Transverse colon (tissue), 4 donors: Measurements from ENCODE around the gene CHMP6.

Experiments
- EP300 ChIP-seq: sonication (generic); formaldehyde crosslinking; IDR thresholded peaks from one replicate; pipeline ENCODE4 v1.6.1; 2017; ENCODE audit warnings: antibody characterized with exemption, low read depth
- POLR2A ChIP-seq: fragments of 450-650 bp; IDR thresholded peaks from one replicate; pipeline ENCODE4 v1.6.1; 2016; ENCODE audit warnings: antibody characterized with exemption, mild to moderate bottlenecking, moderate library complexity
- POLR2AphosphoS5 ChIP-seq, 3 donors: sonication (generic); formaldehyde crosslinking; IDR thresholded peaks; one replicate each; pipeline ENCODE4 v1.6.1; 2016; ENCODE audit warnings: antibody characterized with exemption in 3 of 3
- TF ChIP-seq, protein P1 (sequence below), 5 experiments: fragments of 200-600 bp in 3 of 5; fragments of 450-650 bp in 2 of 5; sonication (generic) in 3 of 5; IDR thresholded peaks; 1 replicate in 2 of 5; 2 replicates in 3 of 5; pipeline ENCODE4 v1.5.1; 2016 to 2017; ENCODE audit warnings: antibody characterized with exemption in 5 of 5, inconsistent platforms in 3 of 5, mild to moderate bottlenecking in 2 of 5, moderate library complexity in 1 of 5

DNA sequence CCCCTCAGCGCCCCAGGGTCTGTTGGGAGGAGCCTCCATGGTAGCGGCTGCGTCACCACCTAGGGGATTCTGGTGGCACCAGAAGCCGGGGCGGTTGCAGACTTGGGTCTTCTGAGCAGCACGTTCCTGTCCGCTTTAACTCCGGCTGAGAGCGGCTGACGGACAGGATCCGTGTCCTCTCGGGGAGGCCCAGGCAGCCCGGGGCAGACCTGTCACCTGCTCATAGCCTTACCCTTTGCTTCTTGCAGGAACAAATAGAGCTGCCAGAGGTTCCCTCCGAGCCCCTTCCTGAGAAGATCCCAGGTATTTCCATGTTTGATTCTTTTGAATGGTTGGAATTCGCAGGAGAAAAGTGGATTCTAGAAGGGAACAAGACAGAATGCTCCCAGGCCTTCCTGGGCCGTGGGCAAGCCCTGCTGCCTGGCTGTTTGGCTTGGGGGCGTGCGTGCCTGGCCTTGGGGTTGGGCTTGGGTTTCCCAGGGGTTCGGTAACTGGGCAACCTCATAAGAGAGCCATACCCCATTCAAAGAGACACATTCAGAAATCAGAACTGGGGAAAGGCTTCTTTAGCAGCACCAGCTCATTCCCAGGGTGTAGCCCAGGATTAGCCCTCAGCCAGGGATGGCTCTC, 6.6 kb downstream of the CHMP6 start:
- TF ChIP-seq POLR2A (no peak), POLR2AphosphoS5 (IDR thresholded peaks at IDR 0.05) (no peak), EP300 (no peak)
- TF ChIP-seq, protein P1, sequence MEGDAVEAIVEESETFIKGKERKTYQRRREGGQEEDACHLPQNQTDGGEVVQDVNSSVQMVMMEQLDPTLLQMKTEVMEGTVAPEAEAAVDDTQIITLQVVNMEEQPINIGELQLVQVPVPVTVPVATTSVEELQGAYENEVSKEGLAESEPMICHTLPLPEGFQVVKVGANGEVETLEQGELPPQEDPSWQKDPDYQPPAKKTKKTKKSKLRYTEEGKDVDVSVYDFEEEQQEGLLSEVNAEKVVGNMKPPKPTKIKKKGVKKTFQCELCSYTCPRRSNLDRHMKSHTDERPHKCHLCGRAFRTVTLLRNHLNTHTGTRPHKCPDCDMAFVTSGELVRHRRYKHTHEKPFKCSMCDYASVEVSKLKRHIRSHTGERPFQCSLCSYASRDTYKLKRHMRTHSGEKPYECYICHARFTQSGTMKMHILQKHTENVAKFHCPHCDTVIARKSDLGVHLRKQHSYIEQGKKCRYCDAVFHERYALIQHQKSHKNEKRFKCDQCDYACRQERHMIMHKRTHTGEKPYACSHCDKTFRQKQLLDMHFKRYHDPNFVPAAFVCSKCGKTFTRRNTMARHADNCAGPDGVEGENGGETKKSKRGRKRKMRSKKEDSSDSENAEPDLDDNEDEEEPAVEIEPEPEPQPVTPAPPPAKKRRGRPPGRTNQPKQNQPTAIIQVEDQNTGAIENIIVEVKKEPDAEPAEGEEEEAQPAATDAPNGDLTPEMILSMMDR (IDR thresholded peaks at IDR 0.05) = no peak
